Measurements from ENCODE around the gene OR10V1. TPM values are rescaled to one million over a fixed set of nuclear protein-coding genes. Genes with fewer than 3 reads are reported as not detected.
A peak's percentile ranks its signal among the peaks of the same experiment; 100 is the strongest.

OR10V1 gene
- total and polyA plus RNA-seq, 9 of the 15 experiments (the other 6 are each of a cell fraction or from before 2014, with no cell fraction given), result not detected

DNA sequence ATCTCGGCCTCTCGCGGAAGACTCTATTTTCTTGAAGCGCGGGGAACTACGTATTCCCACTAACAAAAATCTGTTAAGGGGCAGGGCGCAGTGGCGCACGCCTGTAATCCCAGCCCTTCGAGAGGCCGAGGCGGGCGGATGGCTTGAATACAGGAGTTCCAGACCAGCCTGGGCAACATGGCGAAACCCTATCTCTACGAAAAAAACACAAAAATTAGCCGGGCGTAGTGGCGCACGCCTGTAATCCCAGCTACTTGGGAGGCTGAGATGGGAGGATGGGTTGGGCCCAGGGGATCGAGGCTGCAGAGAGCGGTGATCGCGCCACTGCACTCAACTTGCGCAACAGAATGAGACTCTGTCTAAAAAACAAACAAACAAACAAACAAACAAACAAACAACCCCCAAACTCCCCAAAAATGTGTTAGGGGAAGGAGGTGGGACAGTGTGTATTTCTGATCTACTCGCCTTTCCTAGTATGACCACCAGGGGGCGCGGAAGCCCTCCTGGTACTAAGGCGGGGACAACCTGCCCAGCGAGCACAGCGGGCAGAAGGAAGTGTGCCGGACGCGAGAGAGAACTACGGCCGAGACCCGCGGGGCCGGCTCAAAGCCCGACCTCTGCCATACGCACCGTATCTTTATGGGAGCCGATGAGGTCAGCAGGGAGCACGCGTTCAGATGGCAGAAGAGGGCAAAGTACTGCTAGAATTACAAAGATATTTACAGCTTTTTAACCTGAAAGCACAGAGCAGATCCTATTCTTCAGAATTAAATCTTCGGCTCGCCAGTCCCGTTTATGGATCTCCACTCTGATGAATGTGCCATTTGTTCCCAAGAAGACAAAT lies 40.2 kb upstream of the OR10V1 start (continued):
- TF ChIP-seq DACH1 (IDR thresholded peaks at IDR 0.05; ENCODE audit: partially characterized antibody) (no peak), ATF1 (CRISPR knock-in tag; IDR thresholded peaks at IDR 0.05) (no peak), ATF1 (tag; IDR thresholded peaks at IDR 0.05) (peak; percentile 21; the same call in 1 of the 2 replicates), CCNT2 (IDR thresholded peaks at IDR 0.05; ENCODE audit: borderline replicate concordance, extremely low read depth, insufficient read length, low read depth, low read length) (peak; percentile 32), ETV1 (tag; conservative IDR thresholded peaks at IDR 0.05; ENCODE audit: low read depth) (peak; percentile 79), HDAC1 (IDR thresholded peaks at IDR 0.05) (peak in 1 of 2 experiments; percentile 46; a peak in 1 of 4 replicates), KDM4B (IDR thresholded peaks at IDR 0.05; ENCODE audit: borderline replicate concordance in 2 of 2, low read depth in 1 of 2) (peak in 1 of 2 experiments; percentile 64; a peak in 1 of 4 replicates), ZNF197 (CRISPR knock-in tag; IDR thresholded peaks at IDR 0.05; ENCODE audit: low read depth) (peak; percentile 25; the same call in 1 of the 2 replicates), EWSR1 (IDR thresholded peaks at IDR 0.05; ENCODE audit: borderline replicate concordance, low read depth, partially characterized antibody) (no peak), SIN3A (IDR thresholded peaks at IDR 0.05; ENCODE audit: borderline replicate concordance in 2 of 2, control insufficient read depth in 1 of 2, low read depth in 2 of 2, low read length in 2 of 2) (0 out of 4 replicates have a peak, but pooled peaks of 1 of the 2 experiments have one; percentile 53), RCOR1 (IDR thresholded peaks at IDR 0.05; ENCODE audit: borderline replicate concordance in 1 of 2, low read depth in 2 of 2, low read length in 2 of 2) (0 out of 4 replicates have a peak, but pooled peaks of 1 of the 2 experiments have one; percentile 27), POLR2G (IDR thresholded peaks at IDR 0.05; ENCODE audit: low read depth, low read length) (0 out of 2 replicates have a peak, but pooled peaks have one; percentile 27), GABPA (tag; conservative IDR thresholded peaks at IDR 0.05; ENCODE audit: low read depth) (0 out of 2 replicates have a peak, but pooled peaks have one; percentile 18), ZNF239 (CRISPR knock-in tag; IDR thresholded peaks at IDR 0.05) (0 out of 2 replicates have a peak, but pooled peaks have one; percentile 50), HDGF (IDR thresholded peaks at IDR 0.05) (no peak), NR4A1 (CRISPR knock-in tag; IDR thresholded peaks at IDR 0.05) (0 out of 2 replicates have a peak, but pooled peaks have one; percentile 65), NR4A1 (tag; IDR thresholded peaks at IDR 0.05) (no peak), BCOR (IDR thresholded peaks at IDR 0.05) (peak; percentile 51; the same call in 1 of the 2 replicates), CREM (IDR thresholded peaks at IDR 0.05; ENCODE audit: low read depth) (peak; percentile 38; the same call in 1 of the 2 replicates), TEAD4 (IDR thresholded peaks at IDR 0.05; ENCODE audit: low read length) (peak; percentile 26; the same call in 1 of the 2 replicates), TEAD4 (CRISPR knock-in tag; IDR thresholded peaks at IDR 0.05; ENCODE audit: borderline replicate concordance) (no peak)
- TF ChIP-seq, protein P1, sequence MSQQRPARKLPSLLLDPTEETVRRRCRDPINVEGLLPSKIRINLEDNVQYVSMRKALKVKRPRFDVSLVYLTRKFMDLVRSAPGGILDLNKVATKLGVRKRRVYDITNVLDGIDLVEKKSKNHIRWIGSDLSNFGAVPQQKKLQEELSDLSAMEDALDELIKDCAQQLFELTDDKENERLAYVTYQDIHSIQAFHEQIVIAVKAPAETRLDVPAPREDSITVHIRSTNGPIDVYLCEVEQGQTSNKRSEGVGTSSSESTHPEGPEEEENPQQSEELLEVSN (IDR thresholded peaks at IDR 0.05; ENCODE audit: borderline replicate concordance in 1 of 2, extremely low read depth in 1 of 2, insufficient read depth in 1 of 2, insufficient read length in 1 of 2, low read depth in 1 of 2, low read length in 1 of 2, poor library complexity in 1 of 2, severe bottlenecking in 1 of 2), result peak in 1 of 2 experiments; percentile 58
- TF ChIP-seq, protein P2, sequence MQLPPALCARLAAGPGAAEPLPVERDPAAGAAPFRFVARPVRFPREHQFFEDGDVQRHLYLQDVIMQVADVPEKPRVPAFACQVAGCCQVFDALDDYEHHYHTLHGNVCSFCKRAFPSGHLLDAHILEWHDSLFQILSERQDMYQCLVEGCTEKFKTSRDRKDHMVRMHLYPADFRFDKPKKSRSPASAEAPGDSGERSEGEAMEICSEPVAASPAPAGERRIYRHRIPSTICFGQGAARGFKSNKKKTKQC (CRISPR knock-in tag; IDR thresholded peaks at IDR 0.05), result peak; percentile 61; the same call in 1 of the 2 replicates
- TF ChIP-seq, protein P3, sequence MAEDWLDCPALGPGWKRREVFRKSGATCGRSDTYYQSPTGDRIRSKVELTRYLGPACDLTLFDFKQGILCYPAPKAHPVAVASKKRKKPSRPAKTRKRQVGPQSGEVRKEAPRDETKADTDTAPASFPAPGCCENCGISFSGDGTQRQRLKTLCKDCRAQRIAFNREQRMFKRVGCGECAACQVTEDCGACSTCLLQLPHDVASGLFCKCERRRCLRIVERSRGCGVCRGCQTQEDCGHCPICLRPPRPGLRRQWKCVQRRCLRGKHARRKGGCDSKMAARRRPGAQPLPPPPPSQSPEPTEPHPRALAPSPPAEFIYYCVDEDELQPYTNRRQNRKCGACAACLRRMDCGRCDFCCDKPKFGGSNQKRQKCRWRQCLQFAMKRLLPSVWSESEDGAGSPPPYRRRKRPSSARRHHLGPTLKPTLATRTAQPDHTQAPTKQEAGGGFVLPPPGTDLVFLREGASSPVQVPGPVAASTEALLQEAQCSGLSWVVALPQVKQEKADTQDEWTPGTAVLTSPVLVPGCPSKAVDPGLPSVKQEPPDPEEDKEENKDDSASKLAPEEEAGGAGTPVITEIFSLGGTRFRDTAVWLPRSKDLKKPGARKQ (CRISPR knock-in tag; IDR thresholded peaks at IDR 0.05), result peak; percentile 65; the same call in 1 of the 2 replicates
